GM19438 (cell line): ENCODE measurements around the gene ACTN3.
"Not testable (repeated sequence)": the region's sequence is repeated elsewhere in the genome, so short reads cannot be mapped to it uniquely, and the experiment has no call there.

ENCODE experiments used
- ATAC-seq: cut with Tn5 transposase; IDR thresholded peaks from one replicate; pipeline ENCODE4 v1.9.1; 2021; ENCODE audit warnings: low read depth; ENCODE audit not compliant: unreplicated experiment

The ACTN3 gene

DNA sequence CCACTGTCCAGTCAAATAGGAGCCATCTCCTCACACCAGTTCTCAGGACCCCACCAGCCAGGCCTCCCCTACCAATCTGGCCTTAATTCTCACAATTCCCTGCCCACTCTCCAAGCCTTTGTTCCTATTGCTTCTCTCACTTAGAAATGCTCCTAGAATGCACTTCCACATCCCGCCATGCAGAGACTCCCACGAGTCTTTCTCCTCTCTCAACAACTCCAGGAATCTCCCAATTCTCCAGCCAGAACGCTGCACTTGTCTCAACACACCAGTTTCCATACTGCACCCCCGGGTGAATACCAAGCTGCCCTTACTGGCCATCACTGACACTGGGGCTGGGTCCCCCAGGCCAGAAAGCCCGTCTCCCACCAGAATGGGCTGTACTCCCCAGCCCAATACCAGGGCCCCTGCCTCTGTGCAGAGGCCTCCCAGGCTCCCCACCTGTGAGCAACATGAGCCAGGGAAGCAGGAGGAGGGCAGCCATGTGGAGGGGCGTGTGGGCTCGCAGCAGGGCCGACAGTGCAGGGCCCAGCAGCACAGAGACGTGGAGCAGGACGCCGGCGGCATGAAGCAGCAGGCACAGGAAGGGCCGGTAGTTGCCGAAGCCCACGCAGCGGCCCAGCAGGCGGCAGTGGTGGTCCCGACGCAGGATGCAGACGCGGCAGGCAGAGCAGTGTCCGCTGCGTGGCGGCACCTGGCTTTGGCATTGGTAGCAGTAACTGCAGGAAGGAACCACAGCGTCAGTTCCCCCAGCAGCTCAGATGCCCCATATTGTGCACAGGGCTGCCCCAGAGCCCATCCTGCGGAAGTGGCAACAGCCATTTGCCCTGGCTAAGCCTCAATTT is 3.2 kb upstream of the ACTN3 start:
- no peak for ATAC-seq

DNA sequence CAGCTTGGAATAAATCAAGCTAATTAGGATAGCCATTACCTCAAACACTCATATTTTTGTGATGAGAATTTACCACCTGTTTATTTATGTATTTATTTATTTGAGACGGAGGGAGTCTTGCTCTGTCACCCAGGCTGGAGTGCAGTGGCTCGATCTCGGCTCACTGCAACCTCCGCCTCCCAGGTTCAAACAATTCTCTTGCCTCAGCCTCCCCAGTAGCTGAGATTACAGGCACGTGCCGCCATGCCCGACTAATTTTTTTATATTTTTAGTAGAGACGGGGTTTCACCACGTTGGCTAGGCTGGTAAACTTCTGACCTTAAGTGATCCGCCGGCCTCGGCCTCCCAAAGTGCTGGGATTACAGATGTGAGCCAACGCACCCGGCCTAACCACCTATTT is 1.8 kb upstream of the ACTN3 start:
- not testable (repeated sequence) for ATAC-seq

DNA sequence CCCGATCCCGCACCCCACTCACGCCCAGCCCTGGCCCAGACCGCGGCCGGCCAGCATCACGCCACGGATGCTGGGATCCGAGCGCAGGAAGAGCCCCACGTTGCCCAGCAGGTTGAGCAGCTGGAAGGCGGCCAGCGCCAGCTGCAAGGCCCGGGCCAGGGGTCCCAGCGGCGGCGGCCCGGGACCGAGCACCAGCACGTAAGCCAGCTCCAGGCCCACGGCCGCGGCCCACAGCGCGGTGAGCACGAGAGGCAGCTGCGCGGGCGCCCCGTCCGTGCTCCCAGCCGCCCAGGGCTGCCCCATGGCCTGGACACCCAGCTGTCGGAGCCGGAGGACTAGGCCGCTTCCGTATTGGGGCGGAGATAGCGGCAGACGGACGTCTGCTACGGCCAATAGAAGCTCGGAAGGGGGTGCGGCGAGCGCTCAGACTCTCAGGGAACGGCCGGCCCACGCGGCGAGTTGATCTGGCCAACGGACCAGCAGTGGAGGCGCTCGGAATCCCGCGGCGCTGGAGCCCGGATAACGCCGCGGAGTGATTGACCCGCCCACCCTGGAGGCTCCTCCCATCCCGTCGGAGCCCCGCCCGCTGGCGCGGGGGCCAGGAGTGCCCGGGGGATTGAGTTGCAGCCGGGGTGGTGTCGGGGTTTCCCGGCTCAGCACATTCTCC is 869 bp upstream of the ACTN3 start, which contains the start of gene ZDHHC24:
Gene ZDHHC24, minus strand, starts transcription at position 348 of the 667 bp plus-strand sequence. Its CDS starts 45 bp downstream, at position 303.
- ATAC-seq = peak; percentile 80

DNA sequence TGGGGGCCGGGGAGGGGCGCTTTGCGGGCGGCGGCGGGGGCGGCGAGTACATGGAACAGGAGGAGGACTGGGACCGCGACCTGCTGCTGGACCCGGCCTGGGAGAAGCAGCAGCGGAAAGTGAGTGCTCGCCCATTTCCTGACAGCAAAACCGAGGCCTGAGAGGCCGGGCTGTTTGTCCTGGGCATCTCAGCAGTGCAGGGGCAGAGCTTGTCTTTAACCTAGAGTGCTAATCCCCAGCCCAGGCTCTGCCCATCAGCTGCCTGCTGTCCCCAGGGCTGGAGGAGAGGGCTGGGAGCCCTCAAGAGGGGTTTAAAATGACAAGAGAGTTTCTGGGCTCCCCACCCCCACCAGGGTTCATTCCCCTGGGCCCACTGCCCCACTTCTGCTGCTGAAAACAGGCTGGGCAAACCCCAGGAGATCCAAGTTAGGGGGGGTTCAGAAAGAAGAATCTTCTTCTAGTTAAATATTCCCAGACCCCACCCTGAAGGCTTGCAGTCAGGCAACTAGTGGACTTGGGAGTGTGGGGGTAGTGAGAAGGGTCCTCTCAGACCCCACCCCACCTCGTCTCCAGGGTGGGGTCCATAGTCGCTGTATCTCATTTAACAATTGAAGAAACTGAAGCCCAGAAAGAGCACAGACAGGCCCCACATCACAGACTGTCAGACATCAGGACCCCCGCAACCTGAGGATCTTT is 411 bp downstream of the ACTN3 start:
- no peak for ATAC-seq

DNA sequence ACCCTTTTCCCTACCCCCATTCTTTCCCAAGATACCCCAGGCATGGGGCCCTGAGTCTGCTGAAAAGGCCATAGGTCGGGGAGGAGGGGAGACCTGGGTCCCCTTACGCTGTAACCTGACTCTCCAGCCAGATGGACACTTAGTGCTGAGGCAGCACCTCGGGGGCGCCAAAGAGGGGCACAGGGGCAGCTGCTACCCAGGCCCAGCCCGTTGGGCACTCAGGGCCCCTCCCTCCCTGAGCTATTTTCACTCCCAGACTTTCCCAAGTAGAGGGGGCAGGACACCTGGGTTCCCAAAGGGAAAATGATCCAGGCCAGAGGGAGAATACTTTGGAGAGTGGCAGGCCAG is 933 bp downstream of the ACTN3 start:
- ATAC-seq = no peak

DNA sequence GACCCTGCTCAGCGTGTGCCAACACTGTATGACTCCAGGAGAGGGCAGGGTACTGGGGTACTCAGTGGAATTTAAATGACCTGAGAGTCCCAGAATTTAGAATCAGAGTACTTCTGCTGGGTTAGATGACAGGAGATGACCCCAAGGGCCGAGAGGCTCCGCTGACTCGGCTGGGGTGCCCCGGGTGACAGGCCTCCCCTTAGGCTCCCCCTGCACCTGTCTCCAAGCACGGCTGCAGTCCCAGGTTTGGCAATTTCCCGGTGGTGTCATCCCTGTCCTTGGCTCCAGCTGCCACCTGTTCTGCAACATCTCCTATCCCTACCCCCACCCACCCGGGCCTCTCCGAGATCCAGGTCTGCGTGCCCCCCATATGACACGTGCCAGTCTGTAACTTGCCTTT is 1.3 kb downstream of the ACTN3 start:
- no peak for ATAC-seq

DNA sequence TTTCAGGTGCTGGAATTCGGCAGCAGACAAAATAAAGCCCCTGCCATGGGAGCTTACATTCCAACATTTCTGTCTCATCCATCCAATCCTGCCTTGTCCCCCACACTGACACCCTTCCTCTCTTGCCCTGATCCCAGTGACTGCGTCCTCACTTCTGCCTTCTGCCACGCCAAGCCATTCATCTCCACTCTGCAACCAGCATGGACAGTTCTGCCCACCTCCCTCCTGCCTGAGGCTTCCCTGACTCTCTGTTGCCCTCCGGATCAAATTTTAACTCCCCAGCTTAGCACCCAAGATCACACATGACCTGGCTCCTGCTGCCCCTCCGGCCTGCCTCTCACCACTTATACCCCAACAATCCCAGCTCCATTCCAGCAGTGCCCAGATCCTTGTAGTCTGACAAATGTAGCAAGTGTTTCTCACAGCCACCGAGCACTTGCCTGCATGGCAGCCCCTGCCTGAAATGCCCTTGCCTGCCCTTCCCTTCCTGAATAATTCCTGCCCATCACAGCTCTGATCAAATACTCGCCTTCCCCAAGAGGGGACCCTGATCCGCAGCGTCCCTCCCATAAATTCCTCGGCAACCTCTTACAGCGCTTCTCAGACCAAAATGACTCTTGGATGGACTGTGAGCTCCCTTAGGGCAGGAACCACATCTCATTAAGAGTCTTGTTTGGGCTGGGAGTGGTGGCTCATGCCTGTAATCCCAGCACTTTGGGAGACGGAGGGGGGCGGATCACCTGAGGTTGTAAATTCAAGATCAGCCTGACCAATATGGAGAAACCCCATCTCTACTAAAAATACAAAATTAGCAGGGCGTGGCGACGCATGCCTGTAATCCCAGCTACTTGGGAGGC is 2.3 kb downstream of the ACTN3 start:
- ATAC-seq = no peak

DNA sequence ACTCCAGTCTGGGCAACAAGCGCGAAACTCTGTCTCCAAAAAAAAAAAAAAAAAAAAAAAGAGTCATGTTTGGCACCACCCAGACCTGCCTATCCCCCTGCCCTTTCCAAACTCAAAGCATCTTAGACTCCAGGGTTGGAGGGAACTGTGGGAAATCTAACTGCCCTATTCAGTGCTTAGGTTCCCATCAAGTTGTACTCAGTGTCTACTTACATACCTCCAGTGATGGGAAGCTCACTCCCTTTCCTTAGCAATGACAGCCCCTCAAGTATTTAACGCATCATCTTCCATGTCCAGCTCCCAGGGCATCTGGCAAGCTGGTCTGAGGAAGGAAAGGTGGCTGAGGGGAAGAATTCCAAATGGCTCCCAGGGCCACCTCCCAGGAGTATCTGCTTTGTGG is 3.0 kb downstream of the ACTN3 start:
- no peak for ATAC-seq

DNA sequence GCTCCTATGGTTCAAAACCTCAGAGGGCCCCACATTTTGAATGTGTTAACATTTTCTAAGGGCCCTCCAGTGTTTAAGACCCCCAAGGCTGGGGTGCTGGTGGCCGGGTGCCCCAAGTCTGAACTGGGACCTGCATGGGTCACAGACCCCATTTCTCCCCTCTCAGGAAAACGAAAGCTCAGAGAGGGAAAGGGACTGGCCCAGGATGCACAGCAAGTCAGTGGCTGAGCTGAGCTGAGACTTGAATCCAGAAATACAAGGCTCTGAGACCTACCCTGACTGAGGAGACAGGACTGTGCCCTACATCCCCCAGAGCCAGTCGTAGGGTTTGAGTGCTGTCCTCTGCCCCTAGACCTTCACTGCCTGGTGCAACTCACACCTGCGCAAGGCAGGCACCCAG is 4.2 kb downstream of the ACTN3 start:
- no peak for ATAC-seq

DNA sequence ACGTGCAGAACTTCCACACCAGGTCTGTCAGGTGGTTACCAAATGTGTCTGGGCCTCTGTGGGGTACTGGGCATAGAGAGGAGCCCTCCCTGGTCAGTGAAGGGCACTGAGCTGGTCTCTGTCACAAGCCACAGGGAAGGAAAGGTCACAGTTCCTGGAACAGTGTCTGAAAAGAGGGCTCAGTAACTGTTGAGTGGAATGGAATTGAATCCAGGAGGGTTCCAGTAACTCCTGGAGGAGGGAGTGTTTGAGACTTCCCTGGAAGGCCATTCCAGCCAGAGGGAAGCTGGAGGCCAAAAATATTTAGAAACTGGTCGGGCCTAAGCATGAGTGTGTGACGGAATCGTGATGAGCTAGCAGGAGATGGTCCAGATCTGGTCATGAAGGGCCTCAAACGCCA is 7.9 kb downstream of the ACTN3 start:
- ATAC-seq = no peak

DNA sequence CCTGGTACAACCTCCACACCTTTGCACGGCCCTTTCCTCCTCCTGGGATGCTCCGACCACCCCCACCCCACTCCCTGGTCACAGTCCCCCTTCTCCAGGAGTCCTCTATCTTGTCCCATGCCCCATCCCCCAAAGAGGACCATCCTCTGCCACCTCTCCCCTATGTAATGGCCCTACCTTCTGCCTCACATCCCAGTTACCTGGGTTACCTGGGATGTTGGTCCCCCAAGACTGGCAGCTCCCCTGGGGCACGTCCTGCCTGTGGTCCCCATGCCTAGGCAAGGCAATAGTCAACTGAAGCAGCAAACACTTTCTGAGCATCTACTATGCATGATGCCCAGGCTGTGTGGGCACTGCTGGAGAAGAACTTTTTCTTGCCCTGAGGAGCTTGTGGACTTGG is 8.7 kb downstream of the ACTN3 start:
- no peak for ATAC-seq

DNA sequence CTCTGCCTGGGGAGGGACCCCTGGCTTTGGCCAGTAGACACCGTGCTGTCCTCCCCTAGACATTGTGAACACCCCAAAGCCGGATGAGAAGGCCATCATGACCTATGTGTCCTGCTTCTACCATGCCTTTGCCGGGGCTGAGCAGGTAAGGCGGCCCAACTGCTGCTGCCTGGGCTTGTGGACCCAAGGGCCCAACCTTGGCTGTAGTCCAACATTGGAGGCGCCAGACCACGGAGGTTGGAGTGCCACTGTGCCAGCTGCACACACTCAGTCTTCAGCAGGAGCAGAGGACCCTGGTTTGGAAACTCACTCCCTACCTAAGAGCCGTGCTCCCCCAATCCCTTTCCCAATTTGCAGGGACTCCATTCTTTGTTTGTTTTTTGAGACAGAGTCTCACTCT is 9.4 kb downstream of the ACTN3 start:
- no peak for ATAC-seq

DNA sequence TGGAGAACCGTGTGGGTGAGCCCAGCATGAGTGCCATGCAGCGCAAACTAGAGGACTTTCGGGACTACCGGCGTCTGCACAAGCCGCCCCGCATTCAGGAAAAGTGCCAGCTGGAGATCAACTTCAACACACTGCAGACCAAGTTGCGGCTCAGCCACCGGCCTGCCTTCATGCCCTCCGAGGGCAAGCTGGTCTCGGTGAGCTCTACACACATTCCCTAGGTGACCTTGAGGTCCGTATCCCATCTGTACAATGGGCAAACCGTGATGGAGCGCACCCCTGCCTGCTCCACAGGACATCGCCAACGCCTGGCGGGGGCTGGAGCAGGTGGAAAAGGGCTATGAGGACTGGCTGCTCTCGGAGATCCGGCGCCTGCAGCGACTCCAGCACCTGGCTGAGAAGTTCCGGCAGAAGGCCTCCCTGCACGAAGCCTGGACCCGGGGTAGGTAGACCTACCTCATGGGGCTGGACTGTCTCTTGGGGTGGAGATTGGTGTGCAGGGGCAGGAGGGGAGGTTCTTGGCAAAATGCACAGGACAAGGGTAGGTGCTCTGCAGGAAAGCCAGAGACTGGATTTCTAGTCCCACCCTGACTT is 11.1 kb downstream of the ACTN3 start:
- ATAC-seq = no peak

DNA sequence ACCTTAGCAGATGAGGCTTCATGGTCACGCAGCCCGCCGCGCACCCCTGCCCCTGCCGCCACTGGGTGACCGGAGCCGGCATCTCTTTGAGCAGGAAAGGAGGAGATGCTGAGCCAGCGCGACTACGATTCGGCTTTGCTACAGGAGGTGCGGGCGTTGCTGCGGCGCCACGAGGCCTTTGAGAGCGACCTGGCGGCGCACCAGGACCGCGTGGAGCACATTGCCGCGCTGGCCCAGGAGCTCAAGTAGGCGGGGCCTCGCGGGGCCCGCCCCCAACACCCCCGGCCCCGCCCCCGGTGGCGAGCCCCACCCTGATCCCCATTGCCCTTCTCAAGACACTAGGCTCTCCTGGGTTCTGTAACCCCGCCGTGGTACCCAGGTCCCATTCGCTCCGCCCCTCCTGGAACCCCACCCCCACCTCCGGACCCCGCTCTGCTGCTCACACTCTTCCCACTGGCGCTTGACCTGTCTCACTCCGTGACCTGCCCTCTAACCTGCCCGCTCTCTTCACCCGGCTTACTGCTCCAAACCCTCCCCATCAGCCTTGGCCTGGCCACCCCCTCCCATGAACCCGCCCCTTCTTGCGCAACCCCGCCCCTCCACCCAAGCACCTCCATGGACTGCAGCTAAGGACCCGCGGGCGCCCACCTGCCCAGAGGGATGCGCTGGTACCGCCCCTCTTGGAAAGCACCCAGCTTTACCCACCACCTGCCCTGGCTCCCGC is 12.6 kb downstream of the ACTN3 start:
- ATAC-seq = no peak

DNA sequence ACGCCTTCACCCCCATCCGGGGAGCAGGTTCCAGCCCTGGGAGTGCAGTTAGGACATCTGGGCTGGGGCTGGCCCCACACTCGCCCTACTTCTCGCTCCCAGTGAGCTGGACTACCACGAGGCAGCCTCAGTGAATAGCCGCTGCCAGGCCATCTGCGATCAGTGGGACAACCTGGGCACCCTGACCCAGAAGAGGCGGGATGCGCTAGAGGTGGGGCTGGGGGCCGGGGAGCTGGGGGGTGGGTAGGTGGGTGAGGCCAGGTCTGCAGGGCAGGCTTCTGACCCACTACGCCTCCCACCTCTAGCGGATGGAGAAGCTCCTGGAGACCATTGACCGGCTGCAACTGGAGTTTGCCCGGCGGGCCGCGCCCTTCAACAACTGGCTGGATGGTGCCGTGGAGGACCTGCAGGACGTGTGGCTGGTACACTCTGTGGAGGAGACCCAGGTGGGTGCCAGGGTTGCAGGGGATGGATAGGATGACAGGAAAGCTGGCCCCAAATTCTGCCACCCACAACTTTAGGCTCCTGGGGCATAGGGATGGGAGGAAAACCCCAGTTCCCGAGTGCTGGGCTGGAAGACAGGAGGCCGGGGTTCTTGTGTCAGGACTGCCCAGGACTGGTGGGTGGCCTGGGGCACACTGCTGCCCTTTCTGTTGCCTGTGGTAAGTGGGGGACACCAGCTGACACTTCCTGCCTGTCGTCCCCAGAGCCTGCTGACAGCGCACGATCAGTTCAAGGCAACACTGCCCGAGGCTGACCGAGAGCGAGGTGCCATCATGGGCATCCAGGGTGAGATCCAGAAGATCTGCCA is 13.4 kb downstream of the ACTN3 start:
- ATAC-seq = no peak

DNA sequence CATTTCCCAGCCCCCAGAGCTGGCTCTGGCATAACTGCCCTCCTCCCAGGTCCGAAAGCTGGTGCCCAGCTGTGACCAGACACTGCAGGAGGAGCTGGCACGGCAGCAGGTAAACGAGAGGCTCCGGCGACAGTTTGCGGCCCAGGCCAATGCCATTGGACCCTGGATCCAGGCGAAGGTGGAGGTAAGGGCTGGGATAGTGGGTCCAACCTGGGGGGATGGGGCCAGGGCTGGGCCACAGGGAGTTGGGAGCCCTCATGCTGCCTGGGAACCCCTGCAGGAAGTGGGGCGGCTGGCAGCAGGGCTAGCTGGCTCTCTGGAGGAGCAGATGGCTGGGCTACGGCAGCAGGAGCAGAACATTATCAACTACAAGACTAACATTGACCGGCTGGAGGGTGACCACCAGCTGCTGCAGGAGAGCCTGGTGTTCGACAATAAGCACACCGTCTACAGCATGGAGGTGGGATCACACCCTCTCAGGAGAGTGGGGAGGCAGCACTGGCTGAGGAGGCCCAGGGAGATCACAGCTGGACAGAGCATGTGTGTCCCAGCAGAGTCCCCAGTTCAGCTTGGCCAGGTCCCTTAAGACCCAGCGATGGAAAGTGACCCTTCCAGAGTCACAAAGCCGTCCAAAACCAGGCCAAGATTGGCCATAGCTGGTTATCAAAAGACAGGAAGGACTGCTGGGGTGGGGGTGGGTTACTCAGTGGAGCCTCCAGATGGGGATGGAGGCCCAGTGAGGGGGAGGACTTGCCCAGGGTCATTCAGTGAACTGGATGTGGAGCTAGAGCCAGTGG is 14.7 kb downstream of the ACTN3 start:
- ATAC-seq = no peak

DNA sequence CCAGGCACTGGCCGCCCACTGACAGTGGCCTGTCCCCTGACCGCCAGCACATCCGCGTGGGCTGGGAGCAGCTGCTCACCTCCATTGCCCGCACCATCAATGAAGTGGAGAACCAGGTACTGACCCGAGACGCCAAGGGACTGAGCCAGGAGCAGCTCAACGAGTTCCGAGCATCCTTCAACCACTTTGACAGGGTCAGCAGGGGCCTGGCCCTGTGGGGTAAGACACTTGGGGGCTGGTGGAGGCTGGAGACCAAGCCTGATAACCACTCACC is 15.2 kb downstream of the ACTN3 start:
- ATAC-seq = no peak

DNA sequence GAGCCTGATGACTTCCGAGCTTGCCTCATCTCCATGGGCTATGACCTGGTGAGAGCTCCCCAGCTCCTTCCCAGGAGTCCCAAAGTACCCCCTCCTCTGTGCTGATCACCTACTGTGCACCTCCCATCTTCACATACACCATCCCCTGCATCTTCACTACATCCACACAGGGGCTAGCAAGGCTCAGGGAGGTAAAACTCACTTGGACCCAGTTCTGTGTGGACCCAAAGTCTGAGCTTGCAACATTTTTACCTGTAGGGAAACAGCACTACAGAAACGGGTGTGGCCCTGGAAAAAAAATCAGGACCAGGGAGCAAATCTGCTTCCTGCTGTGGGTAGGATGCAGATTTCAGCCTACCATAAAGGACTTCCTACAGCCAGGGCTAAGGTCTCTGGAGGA is 15.6 kb downstream of the ACTN3 start:
- ATAC-seq = no peak
